ENCODE results near the gene ETFBKMT. TPM values are rescaled to one million over a fixed set of nuclear protein-coding genes. Genes with fewer than 3 reads are reported as not detected.
A peak's percentile ranks its signal among the peaks of the same experiment; 100 is the strongest.

Gene ETFBKMT, protein sequence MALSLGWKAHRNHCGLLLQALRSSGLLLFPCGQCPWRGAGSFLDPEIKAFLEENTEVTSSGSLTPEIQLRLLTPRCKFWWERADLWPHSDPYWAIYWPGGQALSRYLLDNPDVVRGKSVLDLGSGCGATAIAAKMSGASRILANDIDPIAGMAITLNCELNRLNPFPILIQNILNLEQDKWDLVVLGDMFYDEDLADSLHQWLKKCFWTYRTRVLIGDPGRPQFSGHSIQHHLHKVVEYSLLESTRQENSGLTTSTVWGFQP
- 1.3 and 2.2 TPM in 2 replicates for total RNA-seq
- long read RNA-seq, partial matches to known transcripts: 0 of 3 reads
- long read RNA-seq, other reads (novel, unspliced or antisense): 0 of 3 reads

DNA sequence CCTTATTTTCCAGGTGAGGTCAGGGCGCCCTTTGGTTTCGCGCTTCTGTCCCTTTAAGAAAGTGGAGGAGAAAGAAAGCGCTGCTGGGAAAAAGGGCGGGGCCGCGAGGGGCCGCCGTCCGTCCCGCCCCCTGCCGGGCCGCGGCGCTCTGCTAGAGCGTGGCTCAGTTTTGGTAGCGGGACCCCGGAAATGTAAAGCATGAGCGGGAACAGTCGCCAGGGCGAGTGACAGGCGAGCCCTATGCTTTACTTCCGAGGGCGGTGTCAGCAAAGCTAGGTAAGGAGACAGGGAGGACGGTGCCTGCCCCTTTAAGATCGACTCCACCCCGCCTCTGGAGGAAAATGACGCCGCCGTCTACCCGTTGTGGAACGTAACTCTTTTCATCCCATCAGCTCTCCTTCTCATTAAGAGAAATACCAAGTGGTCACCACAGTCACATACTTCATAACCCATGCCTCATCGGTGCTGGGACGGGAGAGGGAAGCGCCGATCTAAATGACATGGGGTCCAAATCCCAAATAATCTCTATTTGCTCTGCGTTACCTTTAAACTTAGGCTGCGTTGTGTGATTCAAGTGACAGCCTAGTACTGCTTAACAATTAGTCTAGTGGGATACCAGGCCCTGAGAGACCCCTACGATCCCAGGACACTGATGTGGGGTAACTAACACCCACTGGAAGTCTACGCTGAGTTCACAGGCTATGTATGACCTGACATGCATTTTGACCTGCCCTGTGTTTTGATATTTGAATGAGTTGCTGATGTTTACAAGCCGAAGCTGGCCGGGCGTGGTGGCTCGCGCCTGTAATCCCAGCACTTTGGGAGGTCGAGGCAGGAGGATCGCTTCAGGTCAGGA, at the start of gene ETFBKMT:
Gene ETFBKMT (plus strand): TSS at position 602 of the 856 bp plus-strand sequence. CDS start 2,266 bp downstream, outside the sequence.
- Mint-ChIP-seq H3K4me3 (peak within 1 kb of the TSS; percentile 95), H3K27ac (ENCODE audit: unreplicated experiment) (peak within 1 kb of the TSS; percentile 65)

DNA sequence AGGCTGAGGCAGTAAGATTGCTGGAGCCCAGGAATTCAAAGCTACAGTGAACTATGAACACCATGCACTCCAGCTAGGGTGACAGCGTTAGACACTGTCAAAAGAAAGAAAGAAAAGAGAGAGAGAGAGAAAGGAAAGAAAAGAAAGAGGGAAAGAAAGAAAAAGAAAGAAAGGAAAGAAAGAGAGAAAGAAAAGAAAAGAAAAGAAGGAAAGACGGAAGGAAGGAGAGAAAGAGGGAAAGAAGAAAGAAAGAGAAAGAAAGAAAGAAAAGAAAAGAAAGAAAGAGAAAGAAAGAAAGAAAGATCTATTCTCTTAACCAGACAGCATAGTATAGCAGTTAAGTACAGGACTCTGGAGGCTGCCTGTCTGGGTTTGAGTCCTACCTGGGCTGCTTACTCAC, 46.7 kb upstream of the ETFBKMT start:
- H3K27ac Mint-ChIP-seq (ENCODE audit: unreplicated experiment): no peak overlapping the region

More for the DNA sequence above, at the start of gene ETFBKMT:
- no peaks in the 10 kb centered on the region for H3K27me3 Mint-ChIP-seq (ENCODE audit: low read depth)
- H3K4me1 Mint-ChIP-seq: peaks cover 10% of the 10 kb centered on the region
- H3K9me3 Mint-ChIP-seq: no peaks in the 10 kb centered on the region
- H3K36me3 Mint-ChIP-seq (ENCODE audit: low read depth): no peaks in the 10 kb centered on the region
- DNase-seq (ENCODE audit: low read depth, low spot score): peak; percentile 70
- TF ChIP-seq, protein P1, sequence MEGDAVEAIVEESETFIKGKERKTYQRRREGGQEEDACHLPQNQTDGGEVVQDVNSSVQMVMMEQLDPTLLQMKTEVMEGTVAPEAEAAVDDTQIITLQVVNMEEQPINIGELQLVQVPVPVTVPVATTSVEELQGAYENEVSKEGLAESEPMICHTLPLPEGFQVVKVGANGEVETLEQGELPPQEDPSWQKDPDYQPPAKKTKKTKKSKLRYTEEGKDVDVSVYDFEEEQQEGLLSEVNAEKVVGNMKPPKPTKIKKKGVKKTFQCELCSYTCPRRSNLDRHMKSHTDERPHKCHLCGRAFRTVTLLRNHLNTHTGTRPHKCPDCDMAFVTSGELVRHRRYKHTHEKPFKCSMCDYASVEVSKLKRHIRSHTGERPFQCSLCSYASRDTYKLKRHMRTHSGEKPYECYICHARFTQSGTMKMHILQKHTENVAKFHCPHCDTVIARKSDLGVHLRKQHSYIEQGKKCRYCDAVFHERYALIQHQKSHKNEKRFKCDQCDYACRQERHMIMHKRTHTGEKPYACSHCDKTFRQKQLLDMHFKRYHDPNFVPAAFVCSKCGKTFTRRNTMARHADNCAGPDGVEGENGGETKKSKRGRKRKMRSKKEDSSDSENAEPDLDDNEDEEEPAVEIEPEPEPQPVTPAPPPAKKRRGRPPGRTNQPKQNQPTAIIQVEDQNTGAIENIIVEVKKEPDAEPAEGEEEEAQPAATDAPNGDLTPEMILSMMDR (conservative IDR thresholded peaks at IDR 0.05): peak; percentile 63

DNA sequence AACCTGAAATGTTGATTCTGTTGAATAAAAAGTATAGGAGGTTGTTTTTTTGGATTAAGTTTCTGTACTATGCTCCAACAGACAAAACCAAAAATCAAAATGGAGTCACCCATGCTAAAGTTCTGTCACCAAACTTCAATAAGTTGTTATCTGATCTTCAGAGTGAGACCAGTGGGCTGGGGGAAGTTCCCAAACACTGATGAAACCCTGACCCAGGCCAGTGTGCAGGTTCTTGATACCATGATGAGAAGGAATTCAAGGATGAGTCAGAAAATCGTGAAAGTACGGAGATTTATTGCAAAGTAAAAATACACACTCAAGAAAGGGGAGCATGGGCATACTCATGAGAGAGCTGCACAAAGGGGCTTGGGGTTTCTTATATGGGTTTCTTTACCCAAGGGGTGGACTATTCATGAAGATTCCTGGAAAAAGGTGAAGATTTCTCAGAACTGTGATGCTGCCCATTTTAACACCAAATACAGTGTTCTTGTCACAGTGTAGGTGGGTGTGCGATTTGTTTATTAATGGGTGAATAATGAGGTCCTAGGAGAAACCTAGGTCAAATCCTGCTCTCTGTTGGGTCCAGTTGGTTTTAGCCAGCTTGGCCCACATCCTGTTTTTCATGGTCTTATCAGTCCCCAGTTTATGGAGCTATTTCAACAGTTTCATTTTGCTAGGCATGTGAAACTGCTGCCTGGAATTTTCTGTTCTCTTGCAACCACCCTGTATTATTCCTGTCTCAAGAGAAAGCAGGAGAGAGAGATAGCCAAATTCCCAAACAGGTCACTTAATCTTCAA, 41.1 kb upstream of the ETFBKMT start:
- no peaks in the 10 kb centered on the region for H3K36me3 Mint-ChIP-seq (ENCODE audit: low read depth)
- no peaks in the 10 kb centered on the region for H3K9me3 Mint-ChIP-seq
- TF ChIP-seq, protein P1 (conservative IDR thresholded peaks at IDR 0.05): no peak
- no peak for DNase-seq (ENCODE audit: low read depth, low spot score)
- H3K27me3 Mint-ChIP-seq (ENCODE audit: low read depth): no peaks in the 10 kb centered on the region
- H3K27ac Mint-ChIP-seq (ENCODE audit: unreplicated experiment): no peak overlapping the region
- peaks cover 3% of the 10 kb centered on the region for H3K4me1 Mint-ChIP-seq
- H3K4me3 Mint-ChIP-seq: no peak overlapping the region

More for the DNA sequence above, 46.7 kb upstream of the ETFBKMT start:
- no peak overlapping the region for H3K4me3 Mint-ChIP-seq
- DNase-seq (ENCODE audit: low read depth, low spot score): no peak
- TF ChIP-seq, protein P1 (conservative IDR thresholded peaks at IDR 0.05): no peak
- H3K27me3 Mint-ChIP-seq (ENCODE audit: low read depth): no peaks in the 10 kb centered on the region
- peaks cover 4% of the 10 kb centered on the region for H3K36me3 Mint-ChIP-seq (ENCODE audit: low read depth)
- no peaks in the 10 kb centered on the region for H3K4me1 Mint-ChIP-seq
- H3K9me3 Mint-ChIP-seq: peaks cover 2% of the 10 kb centered on the region

DNA sequence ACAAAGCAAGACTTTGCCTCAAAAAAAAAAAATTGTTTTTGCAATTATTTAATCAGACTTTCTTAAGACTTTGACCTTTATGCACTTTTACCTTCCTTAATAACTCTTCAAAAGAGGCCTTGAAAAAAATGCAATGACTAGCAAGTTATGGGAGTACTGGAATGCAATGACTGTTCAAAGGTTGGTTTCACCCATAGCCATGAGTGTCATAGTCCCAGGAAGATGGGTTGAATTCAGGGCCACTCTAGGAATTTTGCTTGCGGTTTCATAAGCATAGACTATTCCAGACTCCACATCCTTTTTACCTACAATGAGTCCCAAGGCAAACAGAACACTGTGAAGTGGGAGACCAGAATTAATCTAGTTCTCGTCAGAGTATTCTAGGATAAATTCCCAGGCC, 39.2 kb upstream of the ETFBKMT start:
- Mint-ChIP-seq H3K27me3 (ENCODE audit: low read depth) (no peaks in the 10 kb centered on the region), H3K27ac (ENCODE audit: unreplicated experiment) (no peak overlapping the region), H3K36me3 (ENCODE audit: low read depth) (no peaks in the 10 kb centered on the region), H3K4me1 (peaks cover 3% of the 10 kb centered on the region), H3K9me3 (no peaks in the 10 kb centered on the region), H3K4me3 (no peak overlapping the region)
- no peak for DNase-seq (ENCODE audit: low read depth, low spot score)
- TF ChIP-seq, protein P1 (conservative IDR thresholded peaks at IDR 0.05): no peak

DNA sequence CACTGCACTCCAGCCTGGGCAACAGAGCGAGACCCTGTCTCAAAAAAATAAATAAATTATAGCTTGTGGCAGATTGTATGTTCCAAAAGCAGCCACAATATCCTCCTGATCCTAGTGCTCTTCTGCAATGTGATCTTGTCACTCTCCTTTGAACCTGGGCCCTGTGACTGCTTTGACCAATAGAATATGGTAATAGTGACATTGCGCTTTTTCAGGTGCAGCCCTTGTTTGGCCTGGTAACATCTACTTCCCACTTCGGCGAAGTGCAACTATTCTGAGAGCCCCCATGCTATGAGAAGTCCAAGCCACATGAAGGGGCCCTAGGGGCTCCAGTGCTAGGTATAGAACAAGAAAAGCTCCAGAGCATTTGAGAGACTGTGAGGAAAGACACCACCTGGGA, 37.5 kb upstream of the ETFBKMT start:
- no peak for DNase-seq (ENCODE audit: low read depth, low spot score)
- peaks cover 8% of the 10 kb centered on the region for H3K4me1 Mint-ChIP-seq
- no peak overlapping the region for H3K4me3 Mint-ChIP-seq
- no peaks in the 10 kb centered on the region for H3K9me3 Mint-ChIP-seq
- peak overlapping the region; percentile 68 for H3K27ac Mint-ChIP-seq (ENCODE audit: unreplicated experiment)
- H3K36me3 Mint-ChIP-seq (ENCODE audit: low read depth): no peaks in the 10 kb centered on the region
- no peaks in the 10 kb centered on the region for H3K27me3 Mint-ChIP-seq (ENCODE audit: low read depth)
- TF ChIP-seq, protein P1 (conservative IDR thresholded peaks at IDR 0.05): no peak

All from neural crest cell (in vitro differentiated cells).